ENCODE measurements around the gene ZNF652.

ZNF652 gene

DNA sequence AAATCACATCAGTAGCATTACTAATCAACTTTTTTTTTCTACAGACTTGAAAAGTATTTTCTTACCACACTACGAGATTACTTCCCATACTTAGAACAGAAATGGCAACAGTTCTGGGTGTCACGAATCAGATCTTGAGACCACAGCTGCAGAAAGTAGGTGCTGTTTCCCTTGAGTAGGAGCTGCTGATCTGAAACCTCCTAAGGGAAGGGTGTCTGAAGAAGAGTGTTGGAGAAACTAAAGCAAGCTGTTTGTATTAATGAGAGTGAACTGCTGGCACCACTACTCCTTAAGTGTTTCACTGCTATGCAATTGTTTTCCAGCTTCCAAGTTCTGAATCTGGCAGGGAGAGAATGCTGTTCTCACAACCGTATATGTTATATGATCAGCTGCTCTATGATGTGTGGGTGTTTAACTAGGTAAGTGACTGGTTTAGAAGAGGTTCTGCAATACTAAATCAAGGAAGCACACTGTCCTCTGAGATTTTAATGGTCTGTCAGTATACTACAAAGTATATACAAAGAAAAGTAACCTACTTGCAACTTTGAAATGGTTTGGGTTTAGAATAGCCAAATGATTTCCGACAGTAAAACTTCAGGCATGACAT lies 3.3 kb downstream of the ZNF652 start:
- DNase-seq (ENCODE audit: low read depth in 2 of 2): no peak

DNA sequence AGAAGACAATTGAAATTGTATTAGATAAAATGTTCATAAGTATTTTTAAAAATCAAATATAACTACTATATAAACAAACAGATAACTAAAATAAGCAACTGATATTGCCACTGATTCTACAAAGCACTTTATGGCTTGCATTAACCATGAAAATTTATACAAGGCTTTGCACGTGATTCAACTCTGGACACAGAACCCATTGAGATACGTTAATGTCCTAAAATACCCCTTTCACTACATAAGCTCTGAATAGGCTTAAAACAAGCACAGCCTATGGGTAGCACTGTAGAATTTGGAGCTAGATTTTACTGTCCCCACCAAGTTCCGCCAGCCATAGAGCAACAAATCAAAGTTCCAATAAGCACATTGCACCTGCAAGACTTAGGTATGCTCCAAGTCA lies 4.5 kb downstream of the ZNF652 start:
- no peak for DNase-seq (ENCODE audit: low read depth in 2 of 2)

- DNase-seq (ENCODE audit: low read depth in 2 of 2): no peak
Measured at GRCh38 chr17:49356320-49356719, 5.7 kb downstream of the ZNF652 start.

- no peak for DNase-seq (ENCODE audit: low read depth in 2 of 2)
Measured at GRCh38 chr17:49353607-49354006, 8.4 kb downstream of the ZNF652 start.

DNA sequence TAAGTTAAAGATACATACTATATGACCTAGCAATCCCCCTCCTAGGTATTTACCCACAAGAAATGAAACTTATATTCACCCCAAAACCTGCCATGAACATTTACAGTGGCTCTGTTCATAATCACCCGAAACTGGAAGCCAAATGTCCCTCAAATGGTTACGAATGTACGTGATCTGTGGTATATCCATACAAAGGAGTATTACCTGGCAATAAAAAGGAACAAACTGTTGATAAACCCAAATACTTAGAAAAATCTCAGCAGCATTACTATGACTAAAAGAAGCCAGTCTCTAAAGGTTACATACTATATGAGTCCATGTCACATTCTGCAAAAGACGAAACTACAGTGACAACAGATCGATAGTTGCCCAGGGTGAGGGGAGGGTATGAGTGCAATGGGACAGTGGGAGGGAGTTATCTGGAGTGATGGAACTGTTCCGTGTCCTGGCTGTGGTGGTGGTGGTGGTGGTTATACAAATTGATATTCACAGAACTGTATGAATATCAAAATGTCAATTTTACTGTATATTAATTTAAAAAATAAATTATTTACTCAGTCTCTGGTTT lies 9.4 kb downstream of the ZNF652 start:
- DNase-seq (ENCODE audit: low read depth in 2 of 2): no peak

DNA sequence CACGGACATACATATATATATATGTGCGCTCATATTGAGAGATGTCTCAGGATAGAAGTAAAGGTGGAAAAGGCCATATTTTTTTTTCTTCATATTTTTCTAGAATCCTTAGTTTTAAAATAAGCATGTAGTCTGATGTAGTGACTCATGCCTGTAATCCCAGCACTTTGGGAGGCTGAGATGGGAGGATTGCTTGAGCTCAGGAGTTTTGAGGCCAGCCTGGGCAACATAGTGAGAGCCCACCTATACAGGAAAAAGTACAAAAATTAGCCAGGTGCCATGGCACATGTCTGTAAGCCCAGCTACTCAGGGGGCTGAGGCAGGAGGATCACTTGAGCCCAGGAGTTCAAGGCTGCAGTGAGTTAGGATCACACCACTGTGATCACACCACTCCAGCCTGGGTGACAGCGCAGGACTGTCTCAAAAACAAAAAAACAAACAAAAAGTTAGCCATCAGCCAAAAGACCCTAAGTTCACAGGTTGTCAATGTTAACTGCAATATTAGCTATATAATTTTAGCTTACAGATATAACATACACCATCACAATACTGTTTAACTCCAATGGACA lies 10.4 kb downstream of the ZNF652 start:
- DNase-seq (ENCODE audit: low read depth in 2 of 2): no peak

GRCh38 chr17:49349541-49349940 lies 12.5 kb downstream of the ZNF652 start:
- no peak for DNase-seq (ENCODE audit: low read depth in 2 of 2)

GRCh38 chr17:49344914-49345313 lies 17.1 kb downstream of the ZNF652 start:
- no peak for DNase-seq (ENCODE audit: low read depth in 2 of 2)

- no peak for DNase-seq (ENCODE audit: low read depth in 2 of 2)
Measured at GRCh38 chr17:49343273-49343672, 18.8 kb downstream of the ZNF652 start.

DNA sequence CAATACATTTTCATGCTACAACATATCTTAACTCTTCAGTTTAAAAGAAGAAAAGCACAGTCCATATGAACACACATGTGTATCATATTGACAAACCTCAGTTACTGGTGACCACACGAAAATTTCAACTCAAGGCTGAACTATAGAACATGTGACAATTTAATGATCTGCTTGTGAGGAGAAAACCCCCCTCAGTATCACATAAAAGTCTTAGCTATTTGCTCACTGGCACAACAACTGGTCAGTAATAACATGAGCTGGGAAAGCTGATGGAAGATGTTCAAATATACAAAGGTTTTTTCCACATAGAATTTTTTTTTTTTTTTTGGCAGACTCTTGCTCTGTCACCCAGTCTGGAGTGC lies 19.5 kb downstream of the ZNF652 start:
- DNase-seq (ENCODE audit: low read depth in 2 of 2): no peak

DNA sequence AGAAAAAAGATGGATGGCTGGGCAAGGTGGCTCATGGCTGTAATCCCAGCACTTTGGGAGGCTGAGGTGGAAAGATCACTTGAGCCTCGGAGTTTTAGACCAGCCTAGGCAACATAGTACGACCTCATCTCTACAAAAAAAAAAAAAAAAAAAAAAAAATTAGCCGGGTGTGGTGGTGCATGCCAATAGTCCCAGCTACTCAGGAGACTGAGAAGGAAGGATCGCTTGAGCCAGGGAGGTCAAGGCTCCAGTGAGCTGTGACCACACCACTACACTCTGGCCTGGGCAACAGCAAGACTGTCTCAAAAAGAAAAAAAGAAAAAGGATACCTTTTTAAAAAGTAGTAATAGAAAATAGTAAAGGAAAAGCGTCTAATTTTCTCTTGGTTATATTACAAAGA lies 20.7 kb downstream of the ZNF652 start:
- no peak for DNase-seq (ENCODE audit: low read depth in 2 of 2)

DNA sequence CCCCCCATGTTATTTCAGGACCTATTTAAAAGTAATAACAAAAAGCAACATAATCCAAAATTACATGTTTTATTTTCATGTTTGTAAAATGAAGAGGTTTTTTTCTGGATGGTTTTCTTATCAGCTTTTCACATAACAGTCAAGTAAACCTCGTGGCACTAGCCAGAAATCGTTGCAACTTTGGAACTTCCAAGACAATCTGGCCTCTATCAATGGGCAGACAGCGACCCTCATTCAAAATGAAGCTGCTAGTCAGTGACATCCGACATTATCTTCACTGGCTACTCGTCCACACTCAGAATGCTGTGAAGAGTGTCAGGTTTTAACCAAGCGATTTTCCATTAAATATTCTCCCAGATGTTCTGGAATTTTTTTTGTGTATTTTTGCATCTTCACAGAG lies 22.7 kb downstream of the ZNF652 start:
- DNase-seq (ENCODE audit: low read depth in 2 of 2): no peak

GRCh38 chr17:49338883-49339282 lies 23.2 kb downstream of the ZNF652 start:
- no peak for DNase-seq (ENCODE audit: low read depth in 2 of 2)

DNA sequence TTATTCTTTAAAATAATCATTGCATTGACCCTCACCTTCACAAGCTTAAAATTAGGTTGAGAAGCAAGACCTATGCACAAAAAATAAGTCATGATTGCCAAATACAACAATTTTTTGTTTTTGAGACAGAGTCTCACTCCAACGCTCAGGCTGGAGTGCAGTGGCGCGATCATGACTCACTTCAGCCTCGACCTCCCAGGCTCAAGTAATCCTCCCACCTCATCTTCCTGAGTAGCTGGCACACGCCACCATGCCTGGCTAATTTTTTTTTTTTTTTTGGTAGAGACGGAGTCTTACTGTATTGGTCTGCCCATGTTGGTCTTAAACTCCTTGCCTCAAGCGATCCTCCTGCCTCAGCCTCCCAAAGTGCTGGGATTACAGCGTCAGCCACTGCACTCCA lies 24.2 kb downstream of the ZNF652 start:
- DNase-seq (ENCODE audit: low read depth in 2 of 2): no peak

- DNase-seq (ENCODE audit: low read depth in 2 of 2): no peak
Measured at GRCh38 chr17:49334744-49335512, 27.1 kb downstream of the ZNF652 start.

- no peak for DNase-seq (ENCODE audit: low read depth in 2 of 2)
Measured at GRCh38 chr17:49333804-49334203, 28.2 kb downstream of the ZNF652 start.

DNA sequence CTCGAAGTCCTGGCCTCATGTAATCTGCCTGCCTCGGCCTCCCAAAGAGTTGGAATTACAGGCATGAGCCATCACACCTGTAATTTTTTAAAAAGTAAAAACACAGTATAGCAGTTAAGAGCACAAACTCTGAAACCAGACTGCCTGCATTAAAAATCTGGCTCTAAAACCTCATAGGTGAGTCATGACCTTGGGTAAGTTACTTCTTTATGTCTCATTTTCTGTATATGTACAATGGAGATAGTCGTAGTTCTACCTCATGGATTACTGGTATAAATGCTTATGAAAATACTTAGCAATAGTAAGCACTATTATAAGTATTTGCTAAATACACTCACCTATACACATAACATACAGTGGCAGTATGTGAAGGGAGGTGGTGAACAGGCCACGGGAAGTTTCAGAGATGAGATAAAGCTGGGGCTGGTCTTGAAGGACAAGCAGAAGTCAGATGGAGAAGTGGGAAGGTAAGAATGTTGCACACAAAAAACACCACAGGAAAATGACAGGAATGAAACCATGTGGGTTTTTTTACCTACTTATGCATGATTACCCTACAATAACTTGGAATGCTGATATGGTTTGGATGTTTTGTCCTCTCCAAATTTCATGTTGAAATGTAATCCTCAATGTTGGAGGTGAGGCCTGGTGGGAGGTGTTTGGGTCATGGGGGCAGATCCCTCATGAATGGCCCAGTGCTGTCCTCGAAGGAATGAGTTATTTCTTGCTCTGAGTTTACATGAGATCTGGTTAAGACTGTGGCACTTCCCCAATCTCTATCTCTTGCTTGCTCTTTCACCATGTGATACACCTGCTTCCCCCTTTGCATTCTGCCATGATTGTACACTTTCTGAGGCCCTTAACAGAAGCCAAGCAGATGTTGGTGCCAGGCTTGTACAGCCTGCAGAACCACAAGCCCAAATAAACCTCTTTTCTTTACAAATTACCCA lies 33.9 kb downstream of the ZNF652 start:
- no peak for DNase-seq (ENCODE audit: low read depth in 2 of 2)

DNA sequence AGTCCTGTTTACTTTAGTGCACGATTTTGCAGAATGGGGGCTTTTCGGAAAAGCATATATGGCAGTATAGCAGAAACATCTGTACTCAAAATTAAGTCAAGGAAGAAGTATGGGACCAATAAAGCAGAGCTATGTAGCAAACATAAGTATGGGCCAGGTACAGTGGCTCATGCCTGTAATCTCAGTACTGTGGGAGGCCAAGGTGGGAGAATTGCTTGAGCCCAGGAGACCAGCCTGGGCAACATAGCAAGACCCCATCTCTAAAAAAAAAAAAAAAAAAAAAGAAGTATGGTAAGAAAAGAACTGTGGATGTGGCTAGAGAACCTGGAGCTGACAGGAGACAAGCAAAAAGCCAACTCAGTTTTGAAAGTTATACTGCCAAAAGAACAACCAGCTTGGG lies 36.1 kb downstream of the ZNF652 start:
- no peak for DNase-seq (ENCODE audit: low read depth in 2 of 2)

DNA sequence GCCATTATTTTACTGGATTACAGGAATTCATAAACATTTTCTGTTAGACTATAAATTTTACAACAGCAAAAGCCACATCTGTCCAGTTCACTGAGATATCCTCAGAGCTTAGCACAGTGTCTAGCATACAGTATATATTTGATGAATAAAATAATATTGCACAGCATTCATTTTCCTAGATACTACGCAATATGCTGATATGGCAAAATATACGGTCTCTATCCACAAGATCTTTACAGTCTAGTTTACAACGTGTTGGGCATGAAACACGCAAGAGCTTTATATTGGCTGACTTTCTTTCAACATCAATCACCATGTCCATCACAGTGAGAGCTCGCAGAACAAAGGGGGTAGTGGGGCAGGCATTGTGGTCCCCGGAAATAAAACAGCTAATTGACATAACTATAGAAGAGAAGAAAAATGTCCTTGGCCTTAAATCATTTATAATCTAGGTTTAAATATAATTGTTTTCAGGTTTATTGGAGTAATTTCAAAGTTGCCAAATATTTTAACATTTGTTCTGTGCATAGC lies 43.5 kb downstream of the ZNF652 start:
- no peak for DNase-seq (ENCODE audit: low read depth in 2 of 2)

DNA sequence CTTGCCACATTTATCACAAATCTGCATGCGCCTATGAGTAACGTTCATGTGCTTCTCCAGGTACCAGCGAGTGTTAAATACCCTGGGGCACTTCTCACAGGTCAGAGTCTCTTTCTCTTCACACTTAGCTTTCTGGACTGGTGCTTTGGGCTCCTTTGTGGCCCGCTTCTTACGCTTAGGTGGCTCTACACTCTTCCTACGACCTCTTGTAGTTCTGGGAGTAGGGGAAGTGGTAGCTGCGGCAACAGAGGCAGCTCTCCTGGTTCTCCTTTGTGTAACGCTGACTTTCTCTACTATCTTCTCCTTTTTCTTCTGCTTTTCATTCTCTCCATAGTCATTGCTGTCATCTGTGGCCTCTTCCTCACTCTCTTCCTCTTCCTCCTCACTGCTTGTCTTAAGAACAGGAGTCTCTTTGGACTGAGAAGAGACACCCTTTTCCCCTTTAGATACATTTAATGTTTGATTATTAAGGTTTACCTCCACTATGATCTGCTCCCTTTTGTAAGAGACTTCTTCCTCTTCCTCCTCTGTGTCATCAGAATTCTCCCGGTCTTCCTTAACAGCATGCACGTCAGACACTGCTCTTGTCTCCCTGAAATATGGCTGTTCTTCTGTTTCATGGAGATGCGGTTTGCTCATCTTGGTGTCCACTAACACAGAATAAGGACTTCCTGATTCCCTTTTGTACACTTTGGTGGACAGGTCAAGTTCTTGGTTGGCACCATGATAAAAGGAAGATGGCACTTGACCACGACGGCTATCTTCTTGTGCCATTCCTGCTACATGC lies 45.0 kb downstream of the ZNF652 start:
- no peak for DNase-seq (ENCODE audit: low read depth in 2 of 2)

GRCh38 chr17:49316258-49316570 lies 45.8 kb downstream of the ZNF652 start:
- DNase-seq (ENCODE audit: low read depth in 2 of 2): no peak

All from stimulated activated CD4-positive, alpha-beta T cell treated with anti-CD3 and anti-CD28 coated beads, Interleukin-12 subunit alpha, Interleukin-12 subunit beta, amount 100 ng/mL, for 24 hours (primary cell).